GM19468 (cell line): ENCODE results near the gene COL16A1.

Experiments
- ATAC-seq: cut with Tn5 transposase; IDR thresholded peaks from one replicate; pipeline ENCODE4 v1.9.1; 2021; ENCODE audit warnings: mild to moderate bottlenecking, moderate library complexity, moderate number of reproducible peaks; ENCODE audit not compliant: unreplicated experiment; ENCODE audit errors: extremely low read depth

Gene COL16A1

DNA sequence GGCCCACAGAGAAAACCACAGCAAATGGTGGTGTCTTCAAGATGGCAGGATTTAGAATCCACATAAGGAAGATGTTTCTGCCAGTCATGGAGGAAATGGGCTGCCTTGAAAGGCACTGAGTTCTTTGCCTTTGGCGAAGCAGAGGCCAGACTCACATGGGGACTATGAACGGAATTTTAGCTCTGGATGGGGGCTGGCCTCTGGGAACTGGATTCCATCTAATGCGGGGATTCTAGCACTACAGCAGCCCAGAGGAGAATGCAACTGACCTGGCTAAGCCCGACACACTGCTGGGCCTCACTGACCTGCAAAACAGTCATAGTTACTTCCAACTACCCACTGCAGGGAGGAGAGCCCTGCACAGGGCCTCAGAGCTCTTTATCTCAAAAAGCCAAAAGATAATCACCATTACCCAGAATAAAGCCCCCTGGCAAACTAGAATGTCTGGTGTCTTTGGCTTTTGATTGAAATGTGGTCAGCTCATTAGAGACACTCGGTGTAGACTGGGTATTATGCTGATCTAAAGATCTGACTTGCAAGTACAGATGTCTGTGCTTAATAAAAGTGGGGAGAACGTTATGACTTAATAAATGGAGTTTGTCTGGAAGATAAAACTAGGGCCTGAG is 74.8 kb downstream of the COL16A1 start:
- ATAC-seq = no peak

DNA sequence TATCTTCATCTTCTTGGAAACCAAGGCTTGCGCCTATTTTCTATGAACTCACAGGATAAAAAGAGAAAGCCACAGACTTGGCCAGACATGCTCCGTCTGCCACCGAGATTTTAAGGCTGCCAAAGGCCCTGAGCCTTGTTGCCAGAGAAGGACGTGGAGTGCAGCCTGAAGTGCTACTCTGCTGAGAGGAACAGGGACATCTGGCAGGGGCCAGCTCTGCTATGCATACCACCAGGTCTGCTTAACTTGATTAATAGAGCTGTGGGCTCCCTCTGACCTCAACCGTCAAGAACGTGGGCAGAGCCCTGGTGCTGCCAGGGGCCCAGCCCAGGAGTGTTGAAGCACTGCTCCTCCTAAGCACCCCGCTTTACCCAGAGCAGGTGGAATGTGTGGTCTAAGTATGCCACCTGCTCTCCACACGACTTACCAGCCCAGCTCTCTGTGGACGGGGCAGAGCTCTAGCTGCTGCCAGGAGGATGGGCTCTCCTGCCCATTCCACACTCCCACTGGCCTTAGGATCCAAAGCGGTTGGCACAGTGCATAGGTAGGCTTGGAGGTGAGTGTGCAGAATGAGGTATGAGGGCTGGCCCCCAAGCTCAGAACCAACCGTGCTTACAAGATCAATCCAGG is 75.8 kb downstream of the COL16A1 start:
- ATAC-seq = no peak

DNA sequence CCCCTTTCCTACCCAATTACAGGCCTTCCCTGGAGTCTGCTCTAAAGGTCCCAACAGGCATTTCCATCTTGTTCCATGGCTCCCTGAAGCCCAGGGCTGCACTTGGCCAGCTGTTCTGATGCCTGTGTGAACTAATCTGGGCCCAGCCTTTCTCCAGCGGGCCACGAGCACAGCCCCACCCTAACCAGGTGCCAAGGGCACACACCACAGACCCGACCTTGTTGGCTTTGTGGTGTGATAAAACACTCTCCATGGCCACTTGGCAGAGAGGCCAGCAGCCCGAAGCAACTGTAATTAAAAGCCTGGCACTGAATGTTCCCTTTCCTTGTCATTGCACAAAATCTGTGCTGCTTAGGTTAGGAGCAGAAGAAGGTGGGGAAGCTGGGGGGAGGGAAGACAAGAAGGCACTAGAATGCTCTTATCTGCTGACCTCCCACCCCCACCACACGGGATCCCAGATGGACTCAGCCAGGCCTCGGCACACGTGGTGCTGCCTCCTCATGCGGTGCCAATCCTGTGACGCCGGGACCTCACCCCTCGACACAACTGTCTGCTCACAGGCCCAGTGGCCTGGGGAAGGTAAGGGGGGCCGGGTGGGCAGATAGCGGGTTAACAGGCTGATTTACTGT is 76.4 kb downstream of the COL16A1 start:
- no peak for ATAC-seq

DNA sequence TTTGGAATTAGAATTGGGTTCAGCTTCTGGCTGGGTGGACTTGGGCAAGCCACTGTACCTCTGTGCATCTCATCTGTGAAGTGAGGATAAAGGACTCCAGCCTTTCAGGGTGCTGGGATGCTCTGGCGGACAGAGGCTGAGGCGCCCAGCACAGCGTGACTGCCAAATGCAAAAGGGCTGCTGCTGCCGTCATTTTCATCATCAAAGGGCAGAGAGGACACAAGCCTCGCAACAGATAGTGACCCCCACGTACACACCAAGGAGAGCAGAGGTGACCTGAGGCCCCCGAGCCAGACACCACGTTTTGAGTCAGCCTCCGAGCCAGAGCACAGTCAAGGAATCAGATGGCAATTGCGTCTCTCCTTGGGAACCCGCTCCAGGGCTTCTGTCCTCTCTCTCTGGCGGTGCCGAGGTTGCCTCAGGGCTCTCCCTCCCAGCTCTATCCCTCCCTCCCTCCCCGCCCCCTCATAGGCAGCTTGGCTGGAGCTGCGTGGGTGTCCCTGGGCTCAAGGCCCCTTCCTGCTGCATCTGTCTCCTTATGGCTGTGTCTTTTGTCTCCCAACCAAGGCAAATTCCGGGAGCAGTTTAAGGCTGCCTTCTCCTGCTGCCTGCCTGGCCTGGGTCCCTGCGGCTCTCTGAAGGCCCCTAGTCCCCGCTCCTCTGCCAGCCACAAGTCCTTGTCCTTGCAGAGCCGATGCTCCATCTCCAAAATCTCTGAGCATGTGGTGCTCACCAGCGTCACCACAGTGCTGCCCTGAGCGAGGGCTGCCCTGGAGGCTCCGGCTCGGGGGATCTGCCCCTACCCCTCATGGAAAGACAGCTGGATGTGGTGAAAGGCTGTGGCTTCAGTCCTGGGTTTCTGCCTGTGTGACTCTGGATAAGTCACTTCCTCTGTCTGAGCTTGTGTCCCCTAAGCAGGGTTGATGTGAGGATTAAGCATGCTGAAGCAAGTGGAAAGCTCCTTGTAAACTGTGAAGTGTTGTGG is 77.3 kb downstream of the COL16A1 start:
- no peak for ATAC-seq

DNA sequence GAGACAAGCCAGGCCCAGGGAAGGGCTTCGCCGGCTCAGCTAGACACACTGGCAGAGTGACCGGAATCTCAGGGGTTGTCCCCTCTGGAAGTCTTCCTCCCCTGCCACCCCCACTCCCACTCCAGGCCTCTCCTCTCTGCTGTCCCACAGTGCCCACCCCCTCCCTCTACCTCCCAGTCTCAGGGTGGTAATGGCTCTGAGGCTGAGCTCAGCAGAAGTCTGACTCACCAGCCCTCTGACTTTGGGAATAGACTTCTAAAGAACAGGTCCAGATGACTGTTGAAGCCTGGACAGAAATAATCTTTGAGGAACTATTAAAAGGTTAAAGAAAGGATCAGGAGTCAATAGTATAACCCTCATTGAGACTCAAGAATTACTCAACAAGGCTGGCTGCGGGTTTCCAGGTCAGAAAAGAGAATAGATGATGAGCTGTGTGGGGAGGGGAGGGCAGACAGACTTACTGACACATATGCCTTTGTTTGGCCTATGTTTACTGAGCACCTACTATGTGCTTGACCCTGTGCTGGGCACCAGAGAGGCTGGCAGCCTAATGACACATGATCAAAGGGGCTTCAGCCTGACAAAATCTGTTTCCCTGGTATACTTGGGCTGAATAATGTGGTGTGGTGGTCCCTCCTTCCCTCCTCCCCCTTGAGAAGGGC is 78.1 kb downstream of the COL16A1 start:
- ATAC-seq = no peak

DNA sequence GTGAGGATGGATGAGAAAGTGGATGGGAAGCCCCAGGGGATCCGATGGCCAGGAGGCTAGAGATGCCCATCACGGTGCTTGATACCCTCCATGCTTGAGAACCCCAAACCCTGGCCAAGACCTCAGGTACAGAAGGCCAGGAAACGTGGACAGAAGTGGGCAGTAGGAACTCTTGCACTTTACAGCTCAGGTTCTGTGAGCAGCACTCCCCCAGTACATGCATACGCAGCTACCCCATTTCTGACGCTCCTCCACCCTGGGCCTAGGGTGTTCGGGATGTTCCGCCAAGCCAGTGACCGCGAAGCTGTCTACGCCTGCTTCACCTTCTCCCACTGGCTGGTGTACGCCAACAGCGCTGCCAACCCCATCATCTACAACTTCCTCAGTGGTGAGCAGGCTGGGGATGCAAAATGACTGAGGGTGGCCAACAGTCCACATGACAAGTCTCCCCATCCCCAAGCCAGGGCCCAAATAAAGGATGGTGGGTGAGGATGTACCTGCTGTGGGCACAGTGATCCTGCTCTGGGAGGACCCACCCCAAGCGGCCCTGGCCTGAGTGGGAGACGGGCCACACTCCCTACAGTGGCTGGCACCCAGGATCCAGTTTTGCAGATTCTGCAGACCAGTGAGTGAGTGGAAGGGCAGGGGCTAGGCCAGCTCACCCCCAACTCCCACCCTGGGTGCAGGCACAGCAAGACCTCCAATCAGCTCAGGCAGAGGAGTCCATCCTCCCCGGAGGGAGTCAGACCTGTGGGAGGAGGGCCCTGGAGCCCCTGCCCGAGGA is 78.9 kb downstream of the COL16A1 start:
- ATAC-seq = no peak

DNA sequence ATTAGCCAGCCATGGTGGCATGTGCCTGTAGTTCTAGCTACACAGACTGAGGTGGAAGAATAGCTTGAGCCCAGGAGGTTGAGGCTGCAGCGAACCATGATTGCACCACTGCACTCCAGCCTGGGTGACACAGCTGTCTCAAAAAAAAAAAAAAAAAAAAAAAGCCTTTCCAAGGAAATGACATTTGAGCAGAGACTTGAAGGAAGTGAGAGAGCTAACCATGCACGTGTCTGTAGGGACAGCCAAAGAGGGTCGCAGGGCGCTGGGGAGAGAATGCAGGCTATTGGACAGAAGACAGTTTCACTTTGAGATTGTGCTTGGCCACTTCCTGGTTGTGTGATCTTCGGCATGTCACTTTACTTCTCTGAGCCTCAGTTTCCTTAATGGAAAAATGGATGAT is 79.5 kb downstream of the COL16A1 start:
- no peak for ATAC-seq

DNA sequence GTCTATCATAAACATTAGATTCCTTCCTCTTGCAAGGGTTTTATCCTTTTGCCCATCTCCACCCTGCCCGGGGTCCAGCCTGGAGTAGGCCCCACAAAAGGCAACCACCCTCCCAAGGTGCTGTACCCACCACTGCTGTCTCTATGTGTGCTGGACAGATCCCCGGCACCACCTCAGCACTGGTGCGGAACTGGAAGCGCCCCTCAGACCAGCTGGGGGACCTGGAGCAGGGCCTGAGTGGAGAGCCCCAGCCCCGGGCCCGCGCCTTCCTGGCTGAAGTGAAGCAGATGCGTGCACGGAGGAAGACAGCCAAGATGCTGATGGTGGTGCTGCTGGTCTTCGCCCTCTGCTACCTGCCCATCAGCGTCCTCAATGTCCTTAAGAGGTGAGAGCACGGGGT is 80.5 kb downstream of the COL16A1 start:
- no peak for ATAC-seq

DNA sequence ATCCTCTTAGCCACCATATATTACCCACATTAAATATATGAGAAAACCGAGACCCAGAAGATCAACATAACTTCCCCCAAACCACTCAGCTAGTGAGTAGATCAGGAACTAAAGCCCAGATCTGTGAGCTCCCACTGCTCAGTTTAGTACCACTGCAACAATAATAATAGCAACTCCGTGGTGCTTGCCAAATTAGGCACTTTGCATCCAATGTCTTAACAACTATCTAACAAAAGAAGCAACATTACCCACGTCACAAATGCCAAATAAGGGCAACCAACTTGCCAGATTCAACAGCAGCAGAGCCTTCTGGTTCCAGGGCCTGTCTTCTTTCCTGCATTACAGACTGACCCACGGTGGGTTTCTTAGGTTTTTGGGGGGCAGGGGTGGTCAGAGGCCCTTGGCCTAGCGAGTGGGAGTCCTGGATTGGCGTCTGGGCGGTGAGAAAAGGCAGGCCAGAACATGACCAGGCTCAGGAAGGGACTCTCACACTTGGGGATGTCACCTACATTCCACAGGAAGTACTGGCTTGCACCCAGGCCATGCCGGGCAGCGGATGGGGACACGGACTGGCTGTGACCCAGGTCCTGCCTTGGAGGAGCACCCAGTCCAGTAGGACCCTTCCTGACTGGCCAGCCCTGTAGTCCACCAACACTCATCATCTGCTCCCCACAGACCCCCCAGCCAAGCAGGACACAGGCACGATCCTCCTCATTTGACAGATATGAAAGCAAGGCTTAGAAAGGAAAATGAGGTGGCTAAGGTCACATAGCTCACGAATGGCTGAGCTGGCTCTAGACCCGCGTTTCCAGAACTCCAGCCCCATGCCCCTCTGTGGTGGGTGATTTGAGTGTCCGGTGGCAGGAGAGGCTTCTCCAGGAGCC is 81.7 kb downstream of the COL16A1 start:
- no peak for ATAC-seq

DNA sequence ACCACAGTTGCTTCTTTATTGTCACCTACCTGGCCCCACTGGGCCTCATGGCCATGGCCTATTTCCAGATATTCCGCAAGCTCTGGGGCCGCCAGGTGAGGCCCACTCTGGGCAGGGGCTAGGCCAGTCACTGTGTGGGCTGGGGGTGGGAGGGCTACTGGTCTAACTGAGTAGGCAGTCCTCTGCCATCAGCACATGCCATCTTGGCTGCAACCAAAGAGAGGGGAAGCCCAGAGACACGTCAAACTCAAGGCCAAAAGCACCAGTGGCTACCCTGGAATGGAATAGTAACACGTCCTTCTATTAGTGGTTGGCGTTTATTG is 82.4 kb downstream of the COL16A1 start:
- ATAC-seq = no peak

DNA sequence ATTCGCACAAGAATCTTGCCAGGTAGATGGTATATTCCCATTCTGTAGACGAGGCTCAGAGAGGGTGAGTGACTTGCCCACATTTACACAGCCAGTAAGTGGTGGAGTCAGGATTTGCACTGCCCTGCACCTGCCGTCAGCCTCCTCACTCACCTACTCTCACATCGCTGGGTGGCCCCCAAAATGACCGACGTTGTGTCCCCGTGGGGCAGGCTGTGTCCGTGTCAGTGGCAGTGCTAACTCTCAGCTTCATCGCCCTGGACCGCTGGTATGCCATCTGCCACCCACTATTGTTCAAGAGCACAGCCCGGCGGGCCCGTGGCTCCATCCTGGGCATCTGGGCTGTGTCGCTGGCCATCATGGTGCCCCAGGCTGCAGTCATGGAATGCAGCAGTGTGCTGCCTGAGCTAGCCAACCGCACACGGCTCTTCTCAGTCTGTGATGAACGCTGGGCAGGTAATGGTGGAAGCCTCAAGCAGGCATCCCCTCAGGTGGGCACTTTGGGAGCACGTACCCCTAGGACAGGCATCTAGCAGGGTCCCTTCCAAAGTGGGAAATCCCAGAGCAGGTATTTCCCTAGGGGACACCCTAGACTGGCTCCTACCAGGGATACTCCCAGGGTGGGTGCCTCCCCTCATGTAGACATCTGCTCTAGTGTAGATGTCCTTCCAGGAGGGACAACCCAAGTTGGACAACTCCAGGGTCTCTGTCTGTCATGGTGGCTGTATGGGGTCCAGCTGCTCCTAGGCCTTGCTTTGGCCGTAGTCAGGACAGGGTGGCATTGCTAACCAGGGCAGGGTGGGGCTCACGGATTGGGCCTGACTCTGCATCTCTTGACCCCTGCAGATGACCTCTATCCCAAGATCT is 83.0 kb downstream of the COL16A1 start:
- ATAC-seq = no peak

DNA sequence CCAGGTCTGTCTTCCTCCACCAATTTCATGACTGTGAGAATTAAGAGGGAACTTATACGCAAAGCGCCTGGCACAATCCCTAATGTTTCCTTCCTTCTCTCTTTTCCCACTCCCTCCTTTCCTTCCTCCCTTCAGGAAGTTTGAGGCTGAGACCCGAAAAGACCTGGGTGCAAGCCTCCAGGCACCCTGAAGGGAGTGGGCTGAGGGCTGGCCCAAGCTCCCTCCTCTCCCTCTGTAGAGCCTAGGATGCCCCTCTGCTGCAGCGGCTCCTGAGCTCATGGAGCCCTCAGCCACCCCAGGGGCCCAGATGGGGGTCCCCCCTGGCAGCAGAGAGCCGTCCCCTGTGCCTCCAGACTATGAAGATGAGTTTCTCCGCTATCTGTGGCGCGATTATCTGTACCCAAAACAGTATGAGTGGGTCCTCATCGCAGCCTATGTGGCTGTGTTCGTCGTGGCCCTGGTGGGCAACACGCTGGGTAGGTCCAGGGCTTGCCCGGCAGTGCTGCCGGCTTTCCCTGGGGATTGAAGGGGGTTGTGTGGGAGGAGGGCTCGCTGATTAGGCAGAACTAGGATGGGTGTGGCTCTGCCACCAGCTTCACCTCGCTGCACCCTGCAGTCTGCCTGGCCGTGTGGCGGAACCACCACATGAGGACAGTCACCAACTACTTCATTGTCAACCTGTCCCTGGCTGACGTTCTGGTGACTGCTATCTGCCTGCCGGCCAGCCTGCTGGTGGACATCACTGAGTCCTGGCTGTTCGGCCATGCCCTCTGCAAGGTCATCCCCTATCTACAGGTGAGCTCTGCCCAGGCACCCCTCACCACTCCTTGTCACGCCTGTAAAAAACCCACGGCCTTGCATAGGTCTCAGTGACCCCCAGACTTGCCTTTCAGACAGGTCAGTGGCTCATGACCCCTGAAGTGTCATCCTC is 84.6 kb downstream of the COL16A1 start:
- ATAC-seq = no peak

DNA sequence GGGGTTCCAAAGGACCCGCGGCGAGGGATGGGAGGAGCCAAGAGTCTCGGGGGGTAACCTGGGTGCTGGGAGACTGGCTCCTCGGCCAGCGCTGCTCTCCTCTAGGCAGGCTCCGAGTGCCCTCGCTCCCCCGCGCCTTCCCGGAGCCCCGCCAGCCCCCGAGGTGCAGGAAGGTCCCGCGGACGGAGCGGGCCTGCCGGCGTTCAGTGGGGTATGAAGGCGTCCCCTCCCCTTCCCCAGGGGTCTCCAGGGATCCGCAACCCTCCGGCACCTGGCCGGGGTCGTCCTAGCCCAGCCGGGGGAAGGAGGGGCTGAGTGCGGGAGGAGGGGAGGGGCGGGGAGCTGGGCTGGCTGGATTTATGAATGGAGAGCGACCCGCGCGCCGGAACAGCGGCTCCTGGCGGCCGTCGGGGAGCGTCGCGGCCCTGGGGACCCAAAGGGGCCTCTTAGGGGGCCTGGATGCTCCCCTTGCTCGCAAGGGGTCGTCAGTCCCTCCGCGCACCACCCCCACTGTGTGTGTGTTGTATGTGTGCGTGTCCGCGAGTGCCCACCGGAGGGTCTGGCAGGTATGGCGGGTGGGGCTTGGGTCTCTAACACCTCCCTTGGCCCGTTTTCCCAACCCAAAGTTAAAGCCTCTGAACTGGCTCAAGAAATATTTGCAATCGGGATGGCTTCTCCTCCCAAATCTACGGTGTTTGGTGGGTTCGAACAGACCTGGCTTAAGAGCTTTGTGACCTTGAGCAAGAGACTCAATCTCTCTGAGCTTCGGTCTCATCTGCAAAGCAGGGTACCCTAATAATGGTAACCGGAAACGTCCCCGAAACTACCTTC is 85.7 kb downstream of the COL16A1 start:
- no peak for ATAC-seq

DNA sequence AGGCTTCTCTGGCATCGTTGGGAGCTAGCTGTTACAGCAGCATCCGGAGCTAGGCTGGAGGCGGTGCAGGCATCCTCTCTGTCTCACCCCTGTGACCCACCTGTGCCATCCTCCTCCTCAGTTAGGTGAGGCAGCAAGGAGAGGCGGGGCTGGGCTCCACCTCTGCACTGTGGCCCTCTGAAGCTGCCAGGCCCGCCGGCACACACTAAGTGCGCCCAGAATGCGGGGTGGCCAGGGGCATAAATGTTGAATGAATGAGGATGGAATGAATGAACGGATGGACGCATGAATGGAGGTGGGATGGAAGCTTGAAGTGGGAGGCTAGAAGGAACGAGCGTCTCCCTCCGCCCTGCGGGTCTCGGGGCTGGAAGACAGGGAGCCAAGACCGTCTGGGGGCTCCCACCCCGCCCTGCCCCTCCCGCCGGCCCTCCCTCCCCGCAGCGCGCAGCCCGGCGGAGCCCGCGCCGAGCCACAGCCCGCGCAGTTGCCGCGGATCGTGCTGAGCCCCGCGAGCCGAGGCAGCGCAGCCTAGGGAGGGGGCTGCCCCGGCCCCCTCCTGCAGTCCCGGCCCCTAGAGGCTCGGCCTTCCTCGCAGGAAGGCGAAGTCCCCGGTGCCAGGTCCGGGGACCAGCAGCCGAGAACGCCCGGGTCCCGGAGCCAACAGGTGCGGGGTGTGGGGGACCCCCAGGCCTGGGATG is 86.5 kb downstream of the COL16A1 start, which contains the start of gene HCRTR1:
Gene HCRTR1, plus strand, starts transcription at position 472 of the 698 bp plus-strand sequence. CDS start 1,504 bp downstream, outside the sequence.
- ATAC-seq = no peak

DNA sequence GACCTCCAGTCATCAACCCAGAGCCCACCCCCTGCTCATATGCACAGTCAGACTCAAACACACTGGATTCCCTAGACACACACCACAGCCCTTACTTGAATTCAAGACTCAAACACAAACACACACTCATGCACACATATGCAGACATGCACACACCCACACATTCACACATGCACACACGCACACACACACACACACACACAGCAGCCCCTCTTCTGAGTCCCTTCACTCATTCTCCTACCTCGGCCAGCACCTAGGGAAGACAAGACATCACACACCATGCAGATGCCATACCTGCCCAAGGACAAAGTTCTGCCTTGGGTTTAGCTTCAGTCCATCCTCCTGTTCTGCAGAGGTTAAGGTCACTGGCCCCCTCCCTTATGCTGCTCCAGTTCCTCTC is 87.9 kb downstream of the COL16A1 start:
- ATAC-seq = no peak
